HEK293T (cell line): ENCODE measurements around the gene RLF.

Experiments used
- ARNT ChIP-seq: fragments of 450-650 bp; IDR thresholded peaks from 2 replicates; pipeline ENCODE4 v1.6.1; 2017; ENCODE audit warnings: mild to moderate bottlenecking
- FOXK2 ChIP-seq: fragments of 450-650 bp; IDR thresholded peaks from 2 replicates; pipeline ENCODE4 v1.6.1; 2016; ENCODE audit warnings: mild to moderate bottlenecking
- FOXM1 ChIP-seq: fragments of 450-650 bp; IDR thresholded peaks from 2 replicates; pipeline ENCODE4 v1.6.1; 2017; ENCODE audit warnings: mild to moderate bottlenecking, borderline replicate concordance
- LEF1 ChIP-seq: fragments of 450-650 bp; IDR thresholded peaks from 2 replicates; pipeline ENCODE4 v1.6.1; 2017; ENCODE audit warnings: mild to moderate bottlenecking, borderline replicate concordance
- NFRKB ChIP-seq: fragments of 450-650 bp; IDR thresholded peaks from 2 replicates; pipeline ENCODE4 v1.6.1; 2016; ENCODE audit warnings: mild to moderate bottlenecking, moderate library complexity
- SUZ12 ChIP-seq: fragments of 450-650 bp; IDR thresholded peaks from 2 replicates; pipeline ENCODE4 v1.6.1; 2016; ENCODE audit warnings: mild to moderate bottlenecking
- TARDBP ChIP-seq: fragments of 450-650 bp; IDR thresholded peaks from 2 replicates; pipeline ENCODE4 v1.6.1; 2016

GRCh38 chr1:40153073-40153770 lies 8.0 kb upstream of the RLF start:
- TF ChIP-seq NFRKB (no peak), SUZ12 (no peak), TARDBP (no peak), FOXM1 (no peak), ARNT (no peak), LEF1 (no peak), FOXK2 (no peak)
